Spleen (tissue), 7 donors: ENCODE data around the gene MAG.
A peak's percentile ranks its signal among the peaks of the same experiment; 100 is the strongest.

Experiments used
- POLR2A ChIP-seq, 3 donors: fragments of 450-650 bp; IDR thresholded peaks; one replicate each; pipeline ENCODE4 v1.5.1; 2017; ENCODE audit warnings: antibody characterized with exemption in 3 of 3, mild to moderate bottlenecking in 1 of 3
- POLR2AphosphoS5 ChIP-seq, 3 donors: sonication (generic); formaldehyde crosslinking; IDR thresholded peaks; one replicate each; pipeline ENCODE4 v1.5.1; 2017; ENCODE audit warnings: antibody characterized with exemption in 3 of 3
- TF ChIP-seq, protein P1 (sequence below), 11 experiments: fragments of 200-600 bp in 7 of 11; fragments of 450-650 bp in 4 of 11; sonication (generic) in 4 of 11; IDR thresholded peaks in 8 of 11; conservative IDR thresholded peaks in 3 of 11; 1 replicate in 7 of 11; 2 replicates in 4 of 11; pipeline versions ENCODE4 v1.4.0 to v1.8.0; 2016 to 2021; ENCODE audit warnings: antibody characterized with exemption in 11 of 11, inconsistent platforms in 4 of 11, mild to moderate bottlenecking in 1 of 11
- donor health status: DM: no; HTN: no; CAD: no; lungs with moderate emphysema.
- donor health status: DM: no; HTN: no; CAD: no.
- donor health status: DM: no; HTN: no; CAD: no.

DNA sequence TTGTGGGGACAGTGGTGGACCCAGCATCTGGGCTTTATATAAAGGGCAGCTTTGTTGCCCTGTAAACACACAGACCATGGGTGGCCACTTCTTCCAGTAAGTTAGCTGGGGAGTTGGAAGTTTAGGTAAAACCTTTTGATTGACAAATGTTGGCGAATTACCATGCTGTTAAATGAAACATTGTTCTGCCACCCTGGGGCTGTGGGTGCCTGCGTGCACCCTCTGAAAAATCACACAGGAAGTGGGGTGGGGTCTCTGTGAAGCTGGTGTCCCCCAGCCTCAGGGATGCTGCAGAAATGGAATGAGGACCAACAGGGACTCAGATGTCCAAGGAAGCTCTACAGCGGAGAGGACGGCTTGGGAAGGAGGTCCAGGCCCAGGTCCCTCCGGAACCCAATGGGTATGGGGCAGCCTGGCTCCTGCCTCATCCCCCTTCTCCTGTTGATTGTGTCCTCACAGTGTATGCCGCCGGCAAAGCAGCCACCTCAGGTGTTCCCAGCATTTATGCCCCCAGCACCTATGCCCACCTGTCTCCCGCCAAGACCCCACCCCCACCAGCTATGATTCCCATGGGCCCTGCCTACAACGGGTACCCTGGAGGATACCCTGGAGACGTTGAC is 26.0 kb upstream of the MAG start:
- TF ChIP-seq, protein P1, sequence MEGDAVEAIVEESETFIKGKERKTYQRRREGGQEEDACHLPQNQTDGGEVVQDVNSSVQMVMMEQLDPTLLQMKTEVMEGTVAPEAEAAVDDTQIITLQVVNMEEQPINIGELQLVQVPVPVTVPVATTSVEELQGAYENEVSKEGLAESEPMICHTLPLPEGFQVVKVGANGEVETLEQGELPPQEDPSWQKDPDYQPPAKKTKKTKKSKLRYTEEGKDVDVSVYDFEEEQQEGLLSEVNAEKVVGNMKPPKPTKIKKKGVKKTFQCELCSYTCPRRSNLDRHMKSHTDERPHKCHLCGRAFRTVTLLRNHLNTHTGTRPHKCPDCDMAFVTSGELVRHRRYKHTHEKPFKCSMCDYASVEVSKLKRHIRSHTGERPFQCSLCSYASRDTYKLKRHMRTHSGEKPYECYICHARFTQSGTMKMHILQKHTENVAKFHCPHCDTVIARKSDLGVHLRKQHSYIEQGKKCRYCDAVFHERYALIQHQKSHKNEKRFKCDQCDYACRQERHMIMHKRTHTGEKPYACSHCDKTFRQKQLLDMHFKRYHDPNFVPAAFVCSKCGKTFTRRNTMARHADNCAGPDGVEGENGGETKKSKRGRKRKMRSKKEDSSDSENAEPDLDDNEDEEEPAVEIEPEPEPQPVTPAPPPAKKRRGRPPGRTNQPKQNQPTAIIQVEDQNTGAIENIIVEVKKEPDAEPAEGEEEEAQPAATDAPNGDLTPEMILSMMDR (IDR thresholded peaks at IDR 0.05 in 8 of 11, conservative IDR thresholded peaks at IDR 0.05 in 3 of 11): no peak
- TF ChIP-seq POLR2A (IDR thresholded peaks at IDR 0.05): no peak
- peak in 1 of 3 donors; percentile 11 for TF ChIP-seq POLR2AphosphoS5 (IDR thresholded peaks at IDR 0.05)
